GM19324 (cell line): ENCODE results near the gene MAP1LC3A.

ENCODE experiments used
- ATAC-seq: cut with Tn5 transposase; IDR thresholded peaks from one replicate; pipeline ENCODE4 v1.9.1; 2021; ENCODE audit warnings: mild to moderate bottlenecking, moderate library complexity; ENCODE audit not compliant: unreplicated experiment, low FRiP score

MAP1LC3A gene

GRCh38 chr20:34528921-34529297, 29.6 kb upstream of the MAP1LC3A start:
- ATAC-seq, result no peak

GRCh38 chr20:34529742-34530141, 28.8 kb upstream of the MAP1LC3A start:
- no peak for ATAC-seq

GRCh38 chr20:34530342-34530741, 28.2 kb upstream of the MAP1LC3A start:
- no peak for ATAC-seq

- no peak for ATAC-seq
Measured at GRCh38 chr20:34531608-34532265, 26.8 kb upstream of the MAP1LC3A start.

- ATAC-seq, result no peak
Measured at GRCh38 chr20:34532320-34532719, 26.2 kb upstream of the MAP1LC3A start.

- ATAC-seq, result no peak
Measured at GRCh38 chr20:34532756-34533155, 25.8 kb upstream of the MAP1LC3A start.

GRCh38 chr20:34534391-34535165, 23.9 kb upstream of the MAP1LC3A start:
- ATAC-seq, result no peak

GRCh38 chr20:34535301-34535840, 23.1 kb upstream of the MAP1LC3A start:
- no peak for ATAC-seq

- no peak for ATAC-seq
Measured at GRCh38 chr20:34535857-34536256, 22.7 kb upstream of the MAP1LC3A start.

GRCh38 chr20:34536798-34537394, 21.6 kb upstream of the MAP1LC3A start:
- no peak for ATAC-seq

- ATAC-seq, result no peak
Measured at GRCh38 chr20:34537651-34538050, 20.9 kb upstream of the MAP1LC3A start.

GRCh38 chr20:34538671-34539123, 19.8 kb upstream of the MAP1LC3A start:
- no peak for ATAC-seq

GRCh38 chr20:34539756-34540155, 18.8 kb upstream of the MAP1LC3A start:
- ATAC-seq, result no peak

GRCh38 chr20:34540596-34541263, 17.8 kb upstream of the MAP1LC3A start:
- ATAC-seq, result no peak

GRCh38 chr20:34541264-34541901, 17.1 kb upstream of the MAP1LC3A start:
- ATAC-seq, result no peak

- no peak for ATAC-seq
Measured at GRCh38 chr20:34541917-34542316, 16.6 kb upstream of the MAP1LC3A start.

- ATAC-seq, result no peak
Measured at GRCh38 chr20:34542439-34542838, 16.1 kb upstream of the MAP1LC3A start.

GRCh38 chr20:34543463-34544056, 15.0 kb upstream of the MAP1LC3A start:
- no peak for ATAC-seq

GRCh38 chr20:34544109-34544796, 14.3 kb upstream of the MAP1LC3A start:
- no peak for ATAC-seq
